HG02943 (cell line): ENCODE measurements around the gene FBXO44.
"Not testable (repeated sequence)": the region's sequence is repeated elsewhere in the genome, so short reads cannot be mapped to it uniquely, and the experiment has no call there.

ENCODE experiments used
- ATAC-seq: cut with Tn5 transposase; IDR thresholded peaks from one replicate; pipeline ENCODE4 v1.9.1; 2021; ENCODE audit warnings: mild to moderate bottlenecking, low read depth, moderate library complexity; ENCODE audit not compliant: unreplicated experiment

The FBXO44 gene

GRCh38 chr1:11638121-11638520 lies 16.6 kb upstream of the FBXO44 start:
- no peak for ATAC-seq

DNA sequence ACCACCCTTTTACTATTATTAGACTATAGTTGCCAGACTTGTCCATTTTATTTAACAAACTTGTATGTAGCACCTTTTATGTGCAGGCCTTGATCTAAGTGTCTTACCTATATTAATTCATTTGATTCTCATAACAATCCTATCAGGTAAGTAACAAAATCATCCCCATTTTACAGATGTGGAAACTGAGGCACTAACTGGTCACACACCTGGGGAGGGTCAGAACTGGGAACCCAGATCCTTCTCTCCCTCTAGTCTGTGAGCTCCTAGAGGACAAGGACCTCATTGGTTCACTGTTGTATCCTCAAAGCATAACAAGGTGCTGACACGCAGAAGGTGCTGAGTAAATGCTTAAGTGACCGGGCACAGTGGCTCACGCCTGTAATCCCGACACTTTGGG lies 15.3 kb upstream of the FBXO44 start:
- no peak for ATAC-seq

DNA sequence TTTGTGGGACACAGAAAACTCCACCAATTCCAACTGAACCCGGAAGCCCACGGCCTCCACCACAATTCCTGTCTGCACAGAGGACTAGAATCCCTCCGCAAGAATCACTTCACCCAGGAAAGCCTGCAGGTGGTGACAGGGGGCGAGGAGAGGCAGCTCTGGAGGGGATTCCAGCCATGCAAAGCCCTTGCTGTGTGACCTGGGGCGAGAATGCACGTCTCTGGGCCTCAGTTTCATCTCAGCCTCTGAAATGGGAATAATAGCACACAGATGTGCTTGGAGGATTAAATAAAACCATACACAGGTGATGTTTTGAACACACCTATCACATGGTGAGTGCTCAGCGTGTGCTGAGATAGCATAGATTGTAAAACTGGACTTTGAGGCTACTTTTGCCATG lies 14.6 kb upstream of the FBXO44 start:
- ATAC-seq: no peak

DNA sequence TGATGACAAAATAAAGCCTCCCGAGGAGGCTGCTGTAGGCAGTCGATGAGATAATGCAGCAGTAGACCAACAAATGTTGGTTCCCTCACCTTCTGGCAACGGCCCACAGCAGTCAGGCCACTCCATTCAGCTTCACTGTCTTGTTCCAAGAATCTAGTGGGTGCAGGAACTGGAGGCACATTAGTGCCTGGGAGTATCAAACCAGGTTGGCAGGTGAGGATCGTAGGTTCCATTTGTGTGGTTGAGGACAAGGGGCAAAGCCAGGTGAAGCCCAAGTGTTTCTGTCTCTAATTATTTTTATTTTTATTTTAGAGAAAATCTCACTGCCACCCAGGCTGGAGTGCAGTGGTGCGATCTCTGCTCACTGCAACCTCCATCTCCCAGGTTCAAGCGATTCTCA lies 13.7 kb upstream of the FBXO44 start:
- no peak for ATAC-seq

DNA sequence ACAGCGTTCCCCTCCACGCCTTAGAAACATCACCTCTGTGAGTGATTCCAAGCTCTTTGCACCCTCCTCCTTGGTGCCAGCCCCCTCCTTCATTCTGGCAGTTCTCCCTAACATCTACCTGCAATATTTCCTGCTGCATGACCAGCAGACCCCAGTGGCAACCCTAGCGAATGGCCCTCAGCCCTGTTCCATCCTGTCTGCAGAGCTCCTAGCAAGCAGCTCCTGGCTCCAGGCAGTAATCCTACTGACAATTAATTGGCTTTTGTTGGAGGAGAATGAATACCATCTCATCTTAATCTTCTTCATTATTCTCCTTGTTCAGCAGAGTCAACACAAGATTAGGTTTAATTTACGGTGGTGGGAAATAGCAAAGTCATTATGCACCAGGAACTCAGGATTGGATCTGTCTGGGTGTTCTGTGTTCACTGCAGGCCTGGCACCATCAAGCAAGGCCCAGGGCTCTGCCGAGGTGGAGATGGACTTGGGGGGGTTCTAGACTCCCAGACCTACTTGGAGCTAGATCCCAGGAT lies 12.8 kb upstream of the FBXO44 start:
- ATAC-seq: no peak

- not testable (repeated sequence) for ATAC-seq
These were observed 12.2 kb upstream of the FBXO44 start for GRCh38 chr1:11642418-11643017.

DNA sequence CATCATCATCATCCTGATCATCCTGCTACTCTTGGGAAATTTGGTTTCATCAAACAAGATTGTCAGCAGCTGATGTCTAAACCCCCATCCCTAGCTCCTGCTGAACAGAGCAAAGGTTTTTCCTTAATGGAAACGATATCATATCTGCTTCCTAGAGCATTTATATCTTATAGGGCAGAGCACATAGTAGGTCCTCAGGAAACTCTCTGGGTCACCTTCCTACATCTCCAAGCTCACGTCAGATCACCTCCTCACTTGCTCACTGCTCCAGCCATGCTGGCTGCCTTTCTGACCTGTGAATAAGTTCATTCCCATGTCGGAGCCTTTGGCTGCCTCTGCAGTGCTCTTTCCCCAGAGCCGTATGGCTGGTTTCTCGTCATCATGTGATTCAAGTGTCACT lies 10.9 kb upstream of the FBXO44 start:
- ATAC-seq: no peak

GRCh38 chr1:11645270-11645669 lies 9.4 kb upstream of the FBXO44 start:
- ATAC-seq: no peak

GRCh38 chr1:11645670-11646265 lies 8.9 kb upstream of the FBXO44 start:
- ATAC-seq: no peak

- no peak for ATAC-seq
These were observed 8.4 kb upstream of the FBXO44 start for GRCh38 chr1:11646317-11646716.

DNA sequence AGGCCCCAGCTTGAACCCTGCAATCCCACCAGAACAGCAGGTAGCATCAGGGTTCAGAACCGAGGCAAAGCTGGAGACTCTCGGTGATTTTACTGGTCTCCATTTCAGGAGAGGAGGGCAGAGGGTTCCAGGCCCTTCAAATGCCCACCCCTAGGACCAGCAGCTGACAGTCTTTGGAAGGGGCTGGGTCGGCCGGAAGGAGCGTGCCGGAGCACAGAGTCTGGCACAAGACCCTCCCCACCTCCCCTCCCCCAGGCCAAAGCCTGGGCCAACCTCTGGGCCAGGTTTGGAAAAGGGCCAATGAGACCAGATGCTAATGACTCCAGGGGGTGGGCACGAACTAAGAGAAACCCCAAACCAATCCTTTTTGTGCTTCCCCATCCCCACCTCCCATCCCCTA lies 7.3 kb upstream of the FBXO44 start:
- no peak for ATAC-seq

DNA sequence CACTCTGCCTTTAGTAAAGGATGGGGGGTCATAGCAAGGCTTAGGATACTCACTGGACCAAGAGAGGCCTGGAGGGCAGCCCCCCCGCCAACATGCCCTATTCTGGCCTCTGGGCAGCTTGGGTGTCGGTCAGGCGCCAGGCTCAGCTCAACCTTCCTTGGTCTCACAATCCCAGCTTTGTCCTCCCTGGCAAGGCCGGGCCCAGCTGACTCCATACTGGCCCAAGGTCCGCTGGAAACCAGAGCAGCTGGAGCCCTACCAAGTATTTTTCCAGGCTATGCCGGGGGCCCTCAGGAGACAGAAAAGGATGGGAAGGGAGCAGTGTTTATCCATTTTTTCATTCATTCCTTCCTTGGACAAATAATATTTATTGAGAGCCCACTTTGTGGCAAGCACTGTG lies 6.6 kb upstream of the FBXO44 start:
- no peak for ATAC-seq

- ATAC-seq: no peak
These were observed 5.9 kb upstream of the FBXO44 start for GRCh38 chr1:11648732-11649158.

GRCh38 chr1:11649237-11649623 lies 5.4 kb upstream of the FBXO44 start:
- no peak for ATAC-seq

DNA sequence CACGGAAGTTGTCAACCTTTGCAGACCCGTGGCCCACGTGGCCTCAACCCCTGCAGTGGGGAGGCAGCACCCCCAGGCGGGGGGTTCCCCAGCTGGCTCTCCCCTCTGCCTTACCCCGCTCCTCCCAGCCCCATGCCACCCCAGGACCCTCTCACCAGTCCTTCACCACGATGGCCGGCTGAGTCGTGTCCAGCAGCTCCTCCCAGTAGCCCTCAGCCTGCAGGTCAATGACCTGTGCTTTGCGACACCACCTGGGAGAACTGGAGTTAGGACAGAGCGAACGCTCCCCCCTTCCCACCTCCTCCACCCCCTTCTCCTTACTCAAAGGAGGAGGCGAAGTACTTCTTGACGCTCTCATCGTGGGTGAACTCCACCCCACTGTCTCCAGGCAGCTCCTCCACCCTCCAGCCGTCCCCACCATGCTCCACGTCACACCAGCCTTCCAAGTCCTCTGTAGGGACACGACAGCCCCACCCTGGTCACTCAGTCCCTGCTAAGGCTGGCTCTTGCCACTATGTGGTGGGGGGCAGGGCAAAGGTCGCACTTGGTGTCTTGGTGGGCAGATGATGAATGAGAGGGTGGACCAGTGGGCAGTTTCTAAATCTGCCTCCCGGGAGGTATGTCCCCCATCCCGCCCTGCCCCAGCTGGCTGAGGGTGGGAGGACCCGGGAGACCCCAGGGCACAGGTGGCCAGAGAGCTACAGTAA lies 4.9 kb upstream of the FBXO44 start:
- no peak for ATAC-seq

DNA sequence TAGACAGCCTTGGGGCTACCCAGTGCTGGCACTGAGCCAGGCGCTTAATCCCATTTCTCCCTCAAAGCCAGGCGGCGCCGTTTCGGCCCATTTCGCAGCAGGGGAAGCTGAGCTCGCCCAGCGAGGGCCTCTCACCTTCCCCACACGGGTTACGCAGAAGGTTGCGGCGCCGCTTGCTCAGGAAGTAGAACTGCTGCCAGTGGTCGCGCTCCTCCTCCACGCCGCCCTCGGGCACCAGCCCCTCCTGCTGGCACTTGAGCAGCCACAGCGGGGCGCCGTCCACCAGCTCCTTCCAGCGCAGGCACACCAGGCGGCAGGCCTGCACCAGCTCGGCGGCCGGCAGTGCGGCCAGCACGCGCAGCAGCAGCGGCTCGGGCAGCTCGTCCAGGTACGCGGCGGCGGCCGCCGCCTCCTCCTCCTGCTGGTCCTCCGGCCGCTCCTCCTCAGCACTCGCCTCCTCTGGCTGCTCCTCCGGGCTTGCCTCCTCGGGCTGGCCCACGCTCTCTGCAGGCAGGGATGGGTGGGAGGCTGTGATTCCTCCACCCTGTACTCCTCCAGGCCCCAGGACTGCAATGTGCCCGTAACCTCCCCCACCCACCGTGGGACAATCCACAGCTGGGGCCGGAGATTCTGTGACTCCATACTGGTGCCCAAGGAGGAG lies 4.2 kb upstream of the FBXO44 start:
- no peak for ATAC-seq

GRCh38 chr1:11651017-11651416 lies 3.7 kb upstream of the FBXO44 start:
- no peak for ATAC-seq

- no peak for ATAC-seq
These were observed 2.4 kb upstream of the FBXO44 start for GRCh38 chr1:11652203-11652780.

DNA sequence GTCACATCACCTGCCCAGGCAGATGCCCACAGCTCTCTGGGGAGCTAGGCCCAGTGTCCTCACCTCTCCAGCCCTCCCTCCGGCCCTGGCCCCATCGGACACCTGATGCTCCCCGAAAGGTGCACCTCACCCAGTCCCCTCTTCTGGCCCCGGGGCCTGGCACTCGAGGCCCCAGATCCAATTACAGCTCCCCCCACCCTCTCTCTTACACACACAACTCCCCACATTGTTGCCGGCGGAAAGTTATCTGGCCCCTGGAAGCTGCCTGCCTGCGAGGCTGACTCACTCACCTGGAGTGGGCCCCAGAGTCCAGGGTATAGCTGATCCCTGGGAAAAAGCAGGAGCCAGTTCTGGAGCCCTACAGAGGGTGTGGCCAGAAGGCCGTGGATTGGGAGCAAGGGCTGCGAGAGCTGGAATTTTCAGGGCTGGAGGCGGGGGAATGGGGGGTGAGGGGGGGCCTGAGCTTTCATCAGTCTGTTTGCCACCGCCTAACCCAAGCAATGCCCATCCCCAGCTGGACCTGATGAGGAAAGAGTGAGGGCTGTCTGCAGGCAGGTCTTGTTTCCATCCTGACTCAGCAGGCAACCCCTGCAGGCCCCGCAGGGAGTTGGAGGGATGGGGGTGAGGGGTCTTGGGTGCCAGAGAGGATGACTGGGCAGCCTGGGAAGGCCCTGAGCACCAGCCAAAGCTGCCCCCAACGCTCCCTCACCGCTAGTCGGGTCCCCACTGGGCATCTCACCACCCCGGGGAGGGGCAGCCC lies 1.4 kb upstream of the FBXO44 start:
- no peak for ATAC-seq

GRCh38 chr1:11653861-11654136 lies 878 bp upstream of the FBXO44 start:
- no peak for ATAC-seq
